WI38 (cell line): Measurements from ENCODE around the gene TMEM144.

ENCODE experiments used
- H3K4me3 ChIP-seq: 2 replicates; pipeline ENCODE4 v1.5.1; 2011; ENCODE audit warnings: low read depth, mild to moderate bottlenecking, control low read depth, low read length
- CTCF ChIP-seq: IDR thresholded peaks from 2 replicates; pipeline ENCODE4 v1.5.1; 2012; ENCODE audit warnings: low read depth, mild to moderate bottlenecking, control low read depth, low read length

The TMEM144 gene

GRCh38 chr4:158202481-158202880, 7.8 kb upstream of the TMEM144 start:
- H3K4me3 ChIP-seq, result no peak overlapping the region
- TF ChIP-seq CTCF, result no peak

DNA sequence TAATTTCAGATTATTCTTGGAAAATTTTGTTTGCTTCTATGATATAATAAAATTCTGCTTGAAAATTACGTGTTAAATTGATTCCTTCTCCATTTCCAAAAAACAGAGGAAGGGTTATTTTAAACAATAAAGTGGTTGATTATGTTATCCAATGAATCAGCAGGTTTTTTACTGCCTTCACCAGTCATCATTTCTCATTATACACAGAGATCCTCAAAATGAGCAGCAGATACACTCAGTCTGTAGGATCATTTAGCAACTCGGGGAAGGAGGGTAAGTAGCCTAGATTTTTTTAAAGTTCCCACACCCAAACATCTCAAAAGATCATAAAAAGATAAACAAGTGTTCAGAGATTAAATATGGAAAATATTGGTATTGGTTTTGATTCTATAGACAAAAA, 6.8 kb upstream of the TMEM144 start:
- no peak overlapping the region for H3K4me3 ChIP-seq
- TF ChIP-seq CTCF, result no peak

DNA sequence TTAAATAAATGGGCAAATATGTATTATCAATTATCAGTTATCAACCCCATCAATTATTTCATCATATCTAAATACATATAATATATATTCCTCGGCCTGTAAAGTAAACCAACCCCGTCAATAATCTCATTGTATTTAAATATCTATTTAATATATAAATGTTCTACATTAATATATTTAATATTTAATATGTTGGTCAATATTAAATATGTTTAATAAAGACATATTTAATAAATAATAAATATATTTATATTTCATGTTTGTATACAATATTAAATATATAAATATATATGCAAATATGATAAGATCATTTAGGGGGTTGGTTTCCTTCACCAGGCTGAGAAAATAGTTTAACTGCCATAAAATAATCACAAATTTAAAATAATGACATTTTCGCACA, 6.4 kb upstream of the TMEM144 start:
- no peak overlapping the region for H3K4me3 ChIP-seq
- no peak for TF ChIP-seq CTCF

DNA sequence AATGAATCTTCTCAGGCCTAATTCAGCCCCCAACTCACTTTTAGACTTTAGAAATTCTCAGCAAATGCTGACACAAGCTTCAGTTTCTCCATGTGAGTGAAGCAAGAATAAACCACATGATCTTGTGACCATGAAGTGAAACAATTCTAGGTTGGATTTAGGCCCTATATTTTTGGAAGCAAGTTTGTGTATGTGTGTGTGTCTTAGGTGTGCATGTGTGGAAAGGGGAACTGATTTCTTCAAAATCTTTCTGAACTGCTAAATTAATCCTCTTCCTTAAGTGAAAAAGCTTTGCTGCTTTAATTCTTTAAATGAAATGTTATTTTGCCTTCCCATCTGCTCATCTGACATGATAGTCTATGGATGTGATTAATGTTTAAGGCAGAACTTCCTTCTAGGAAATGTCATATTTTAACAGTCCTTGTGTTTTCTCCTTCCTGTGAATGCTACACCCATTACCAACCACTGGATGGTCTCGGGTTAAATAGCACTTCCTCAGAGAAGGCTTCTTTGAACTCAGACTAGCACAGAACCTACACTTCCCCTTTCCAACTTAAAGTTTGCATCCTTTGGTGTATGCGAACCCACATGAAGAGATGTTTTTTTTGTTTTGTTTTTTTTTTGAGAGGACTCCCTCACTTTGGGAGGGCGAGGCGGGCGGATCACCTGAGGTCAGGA, 1.2 kb upstream of the TMEM144 start:
- no peak for TF ChIP-seq CTCF
- no peak overlapping the region for H3K4me3 ChIP-seq

GRCh38 chr4:158211222-158211621, 936 bp downstream of the TMEM144 start:
- no peak for TF ChIP-seq CTCF
- no peak overlapping the region for H3K4me3 ChIP-seq

DNA sequence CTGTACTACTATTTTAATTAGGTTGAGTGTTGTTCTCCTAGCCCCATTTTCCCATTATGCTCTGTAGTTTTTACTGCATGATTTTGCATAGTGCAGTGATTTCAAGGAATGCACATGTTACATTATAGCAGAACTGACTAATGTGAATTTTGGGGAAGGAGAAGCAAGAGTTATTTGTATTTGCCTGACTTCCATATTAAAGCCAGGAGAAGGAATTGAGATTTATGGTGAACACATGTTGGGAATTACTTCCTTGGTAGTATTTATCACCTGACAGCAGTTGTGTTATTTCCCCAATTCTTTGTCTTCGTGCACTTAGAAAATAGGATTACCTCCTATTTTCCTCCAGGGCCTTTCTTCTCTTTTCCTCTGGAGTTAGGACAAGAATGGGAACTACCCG, 3.2 kb downstream of the TMEM144 start:
- no peak for TF ChIP-seq CTCF
- H3K4me3 ChIP-seq, result no peak overlapping the region

- no peak for TF ChIP-seq CTCF
Measured at GRCh38 chr4:158214856-158215255, 4.6 kb downstream of the TMEM144 start.

More at GRCh38 chr4:158214856-158215255, 4.6 kb downstream of the TMEM144 start:
- no peak overlapping the region for H3K4me3 ChIP-seq
